HepG2 (cell line): ENCODE measurements around the gene PGGT1B. TPM values are rescaled to one million over a fixed set of nuclear protein-coding genes. Genes with fewer than 3 reads are reported as not detected.
A peak's percentile ranks its signal among the peaks of the same experiment; 100 is the strongest.

Experiments
- AGO2 ChIP-seq: fragments of 200-400 bp; formaldehyde crosslinking; optimal IDR thresholded peaks from 2 replicates; pipeline ENCODE3; 2017; ENCODE audit warnings: mild to moderate bottlenecking, low read depth, low read length, moderate library complexity
- ATF5 ChIP-seq: sonication (generic); formaldehyde crosslinking; IDR thresholded peaks from 2 replicates; pipeline ENCODE4 v1.4.0; 2020; ENCODE audit warnings: mild to moderate bottlenecking, low read depth, missing genetic modification reagents
- CHCHD3 ChIP-seq: sonication (generic); formaldehyde crosslinking; IDR thresholded peaks from 2 replicates; pipeline ENCODE4 v1.8.0; 2022; ENCODE audit warnings: mild to moderate bottlenecking, missing genetic modification reagents, moderate library complexity
- KMT2A ChIP-seq: sonication (generic); formaldehyde crosslinking; IDR thresholded peaks from 2 replicates; pipeline ENCODE4 v1.4.0; 2020; ENCODE audit warnings: missing genetic modification reagents
- NAIF1 ChIP-seq: sonication (generic); formaldehyde crosslinking; IDR thresholded peaks from 2 replicates; pipeline ENCODE4 v1.5.0; 2020; ENCODE audit warnings: mild to moderate bottlenecking, missing genetic modification reagents, borderline replicate concordance
- PLSCR1 ChIP-seq: sonication (generic); formaldehyde crosslinking; IDR thresholded peaks from 2 replicates; pipeline ENCODE4 v1.5.0; 2020; ENCODE audit warnings: missing genetic modification reagents, mild to moderate bottlenecking, borderline replicate concordance
- POLR2G ChIP-seq: fragments of 200-400 bp; formaldehyde crosslinking; IDR thresholded peaks from 2 replicates; pipeline ENCODE4 v1.6.1; 2018; ENCODE audit warnings: mild to moderate bottlenecking, low read depth, low read length, moderate library complexity
- RAD51 ChIP-seq: fragments of 450-650 bp; IDR thresholded peaks from 2 replicates; pipeline ENCODE4 v1.6.1; 2016; ENCODE audit warnings: borderline replicate concordance
- SRSF9 ChIP-seq: fragments of 200-400 bp; formaldehyde crosslinking; IDR thresholded peaks from 2 replicates; pipeline ENCODE4 v1.6.1; 2018; ENCODE audit warnings: borderline replicate concordance, mild to moderate bottlenecking, low read depth, low read length; ENCODE audit not compliant: insufficient read depth, poor library complexity, severe bottlenecking
- ZBTB44 ChIP-seq: sonication (generic); formaldehyde crosslinking; IDR thresholded peaks from 2 replicates; pipeline ENCODE4 v1.4.0; 2020; ENCODE audit warnings: missing genetic modification reagents
- ZBTB49 ChIP-seq: sonication (generic); formaldehyde crosslinking; IDR thresholded peaks from 2 replicates; pipeline ENCODE4 v1.4.0; 2020; ENCODE audit warnings: missing genetic modification reagents, borderline replicate concordance
- ZNF136 ChIP-seq: sonication (generic); formaldehyde crosslinking; IDR thresholded peaks from 2 replicates; pipeline ENCODE4 v1.8.1; 2022; ENCODE audit warnings: low read depth, mild to moderate bottlenecking, moderate library complexity, missing genetic modification reagents
- ZNF331 ChIP-seq: sonication (generic); formaldehyde crosslinking; IDR thresholded peaks from 2 replicates; pipeline ENCODE4 v1.4.0; 2020; ENCODE audit warnings: missing genetic modification reagents
- ZNF576 ChIP-seq: sonication (generic); formaldehyde crosslinking; IDR thresholded peaks from 2 replicates; pipeline ENCODE4 v1.4.0; 2020; ENCODE audit warnings: mild to moderate bottlenecking, missing genetic modification reagents
- ZNF605 ChIP-seq: sonication (generic); formaldehyde crosslinking; IDR thresholded peaks from 2 replicates; pipeline ENCODE4 v1.8.0; 2022; ENCODE audit warnings: mild to moderate bottlenecking, missing genetic modification reagents
- ZNF746 ChIP-seq: sonication (generic); formaldehyde crosslinking; IDR thresholded peaks from 2 replicates; pipeline ENCODE4 v1.8.0; 2022; ENCODE audit warnings: mild to moderate bottlenecking, missing genetic modification reagents
- ZNF747 ChIP-seq: sonication (generic); formaldehyde crosslinking; IDR thresholded peaks from 2 replicates; pipeline ENCODE4 v1.8.1; 2023; ENCODE audit warnings: missing genetic modification reagents, mild to moderate bottlenecking, borderline replicate concordance
- ZSCAN31 ChIP-seq: sonication (generic); formaldehyde crosslinking; IDR thresholded peaks from 2 replicates; pipeline ENCODE4 v1.5.0; 2020; ENCODE audit warnings: low read depth, mild to moderate bottlenecking, missing genetic modification reagents
- polyA plus RNA-seq, 8 experiments: library from polyadenylated mRNA; depleted of rRNA in 3 of 8; stranded (reverse) in 7 of 8; unstranded in 1 of 8; fragments of >200 nt; fragmentation: Illumina TruSeq in 4 of 8; extraction: Trizol in 4 of 8; gene quantifications; 2 replicates each; pipeline versions ENCODE4 v1.2.1 to v1.2.3, GENCODE V29; 2011 to 2016; ENCODE audit warnings: low read depth in 4 of 8, missing spikeins in 1 of 8, mixed read lengths in 1 of 8; ENCODE audit not compliant: insufficient read depth in 1 of 8
- total RNA-seq, 5 experiments: library from RNA; depleted of rRNA; stranded (reverse); fragments of >200 nt; fragmentation: Illumina TruSeq; extraction: Trizol; gene quantifications; 2 replicates each; pipeline ENCODE4 v1.2.3, GENCODE V29; 2016; ENCODE audit warnings: low read depth in 1 of 5

The PGGT1B gene
- total and polyA plus RNA-seq, 2 of the 13 experiments (the other 11 are each of a cell fraction or from before 2014, with no cell fraction given) = 2.4 to 42.7 TPM

- TF ChIP-seq ZBTB44 (no peak; the same call in 1 of the 2 replicates), ZNF605 (peak; percentile 90), ATF5 (CRISPR knock-in tag) (0 out of 2 replicates have a peak, but pooled peaks have one; percentile 36), RAD51 (no peak), ZNF136 (CRISPR knock-in tag) (no peak), ZBTB49 (CRISPR knock-in tag) (no peak), NAIF1 (peak; percentile 92), ZNF576 (CRISPR knock-in tag) (no peak), ZNF746 (CRISPR knock-in tag) (peak; percentile 65; the same call in 1 of the 2 replicates), POLR2G (peak; percentile 55), KMT2A (peak; percentile 73), PLSCR1 (CRISPR knock-in tag) (no peak), CHCHD3 (CRISPR knock-in tag) (0 out of 2 replicates have a peak, but pooled peaks have one; percentile 43), ZNF331 (CRISPR knock-in tag) (peak; percentile 47; the same call in 1 of the 2 replicates), SRSF9 (no peak), AGO2 (peak; percentile 32), ZNF747 (peak; percentile 87), ZSCAN31 (CRISPR knock-in tag) (peak; percentile 92)
These were observed 93.1 kb downstream of the PGGT1B start, which contains the start of gene TRIM36 (continued) for GRCh38 chr5:115169487-115170133.
